ENCODE data around the gene SLC16A2. TPM values are rescaled to one million over a fixed set of nuclear protein-coding genes. Genes with fewer than 3 reads are reported as not detected.

SLC16A2 gene
- total RNA-seq, 1 donor from 2014 or later: 8.1 TPM

GRCh38 chrX:74527350-74527749 lies 106.1 kb downstream of the SLC16A2 start:
- TF ChIP-seq CTCF (IDR thresholded peaks at IDR 0.05): no peak
- no peaks in the 10 kb centered on the region for H3K9me3 ChIP-seq
- no peak overlapping the region for H3K27ac ChIP-seq
- DNase-seq: no peak
- ATAC-seq: no peak
- intact Hi-C loops (cut with DNase I): no loop called here
- H3K27me3 ChIP-seq: no peaks in the 10 kb centered on the region
- no peak overlapping the region for H3K4me3 ChIP-seq
- no peaks in the 10 kb centered on the region for H3K4me1 ChIP-seq
- H3K36me3 ChIP-seq: no peaks in the 10 kb centered on the region

- intact Hi-C loops (cut with DNase I): no loop called here
- Histone ChIP-seq H3K9me3 (no peaks in the 10 kb centered on the region), H3K27ac (no peak overlapping the region), H3K4me1 (no peaks in the 10 kb centered on the region), H3K4me3 (no peak overlapping the region), H3K36me3 (no peaks in the 10 kb centered on the region), H3K27me3 (no peaks in the 10 kb centered on the region)
- no peak for ATAC-seq
- TF ChIP-seq CTCF (IDR thresholded peaks at IDR 0.05): no peak
- DNase-seq: no peak
Observed at GRCh38 chrX:74529311-74529710, 108.0 kb downstream of the SLC16A2 start.

- intact Hi-C loops (cut with DNase I): loop anchor here (10.0 kb wide), 1 partner anchor 146 kb away; no protein-coding TSS in a partner anchor
- ATAC-seq (no peak), DNase-seq (no peak)
- no peak for TF ChIP-seq CTCF (IDR thresholded peaks at IDR 0.05)
- H3K27me3 ChIP-seq: no peaks in the 10 kb centered on the region
- no peaks in the 10 kb centered on the region for H3K4me1 ChIP-seq
- no peak overlapping the region for H3K27ac ChIP-seq
- no peaks in the 10 kb centered on the region for H3K9me3 ChIP-seq
- H3K4me3 ChIP-seq: no peak overlapping the region
- no peaks in the 10 kb centered on the region for H3K36me3 ChIP-seq
Observed at GRCh38 chrX:74531081-74531480, 109.8 kb downstream of the SLC16A2 start.

GRCh38 chrX:74534569-74535038 lies 113.3 kb downstream of the SLC16A2 start:
- Histone ChIP-seq H3K4me1 (no peaks in the 10 kb centered on the region), H3K27ac (no peak overlapping the region), H3K9me3 (no peaks in the 10 kb centered on the region), H3K4me3 (no peak overlapping the region), H3K27me3 (no peaks in the 10 kb centered on the region), H3K36me3 (no peaks in the 10 kb centered on the region)
- no peak for ATAC-seq
- intact Hi-C loops (cut with DNase I): loop anchor here (10.0 kb wide), 1 partner anchor 150 kb away; no protein-coding TSS in a partner anchor
- DNase-seq: no peak
- no peak for TF ChIP-seq CTCF (IDR thresholded peaks at IDR 0.05)

- peak overlapping the region; percentile 85 for H3K27ac ChIP-seq
- no peaks in the 10 kb centered on the region for H3K27me3 ChIP-seq
- no peak for ATAC-seq
Observed at GRCh38 chrX:74535086-74535407, 113.8 kb downstream of the SLC16A2 start.

More at GRCh38 chrX:74535086-74535407, 113.8 kb downstream of the SLC16A2 start:
- Histone ChIP-seq H3K4me1 (no peaks in the 10 kb centered on the region), H3K4me3 (no peak overlapping the region), H3K9me3 (no peaks in the 10 kb centered on the region), H3K36me3 (no peaks in the 10 kb centered on the region)
- DNase-seq: no peak
- TF ChIP-seq CTCF (IDR thresholded peaks at IDR 0.05): no peak
- intact Hi-C loops (cut with DNase I): loop anchor here (10.0 kb wide), 1 partner anchor 150 kb away; no protein-coding TSS in a partner anchor
